CD4-positive, alpha-beta T cell treated with Interferon alpha-2 for 1 hour (primary cell): ENCODE measurements around the gene ZSCAN31.
A peak's percentile ranks its signal among the peaks of the same experiment; 100 is the strongest.
"Not testable (repeated sequence)": the region's sequence is repeated elsewhere in the genome, so short reads cannot be mapped to it uniquely, and the experiment has no call there.

Experiments
- DNase-seq, 2 donors: peaks; one replicate each; pipeline ENCODE4 v3.0.0-alpha.2; 2020 to 2022

Gene ZSCAN31

DNA sequence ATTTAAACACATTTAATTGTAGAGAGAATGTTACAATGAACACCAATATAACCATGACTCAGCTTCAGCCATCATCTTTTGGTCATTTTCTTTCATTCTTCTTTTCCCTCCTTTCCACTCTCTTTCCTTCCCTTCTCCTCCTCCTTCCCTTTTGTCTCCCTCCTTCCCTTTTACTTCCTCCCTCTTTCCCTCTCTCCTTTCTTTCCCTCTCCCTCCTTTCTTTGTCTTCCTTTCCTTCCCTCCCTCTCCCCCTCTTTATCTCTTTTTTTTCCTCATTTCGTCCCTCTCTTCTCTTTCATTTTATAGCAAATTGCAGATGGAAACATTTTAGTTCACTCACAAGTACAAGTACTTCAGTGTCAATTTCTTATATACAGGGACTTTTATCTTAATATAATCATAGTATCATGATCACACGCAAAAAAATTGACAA is 15.6 kb upstream of the ZSCAN31 start:
- no peak for DNase-seq

- no peak for DNase-seq
Observed at GRCh38 chr6:28351087-28351486, 15.1 kb upstream of the ZSCAN31 start.

GRCh38 chr6:28349892-28350737 is 14.2 kb upstream of the ZSCAN31 start, which contains the start of gene ZKSCAN3:
Gene ZKSCAN3, plus strand, starts transcription at chr6:28349947. Its CDS starts 9,640 bp downstream, at chr6:28359587.
- DNase-seq = peak; percentile 81 to 84

- no peak for DNase-seq
Observed at GRCh38 chr6:28349344-28349891, 13.5 kb upstream of the ZSCAN31 start.

DNA sequence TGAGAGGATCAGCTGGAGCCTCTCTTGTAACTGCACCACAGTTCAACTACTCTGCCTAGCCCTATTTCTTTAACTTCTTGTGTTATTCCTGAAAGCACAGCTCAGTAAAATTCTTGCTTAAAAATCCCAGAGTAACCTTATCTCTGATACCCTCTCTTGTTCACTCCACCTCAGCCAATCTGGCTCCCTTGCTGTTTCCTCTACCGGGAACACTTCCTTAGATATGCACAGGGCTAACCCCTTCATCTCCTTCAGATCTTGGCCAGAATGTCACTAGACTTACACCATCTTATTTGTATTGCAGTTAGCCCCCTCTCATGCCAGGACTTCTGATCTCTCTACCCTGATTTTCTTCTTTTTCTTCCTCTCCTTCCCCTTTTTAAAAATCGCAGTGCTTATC is 11.2 kb upstream of the ZSCAN31 start:
- no peak for DNase-seq

DNA sequence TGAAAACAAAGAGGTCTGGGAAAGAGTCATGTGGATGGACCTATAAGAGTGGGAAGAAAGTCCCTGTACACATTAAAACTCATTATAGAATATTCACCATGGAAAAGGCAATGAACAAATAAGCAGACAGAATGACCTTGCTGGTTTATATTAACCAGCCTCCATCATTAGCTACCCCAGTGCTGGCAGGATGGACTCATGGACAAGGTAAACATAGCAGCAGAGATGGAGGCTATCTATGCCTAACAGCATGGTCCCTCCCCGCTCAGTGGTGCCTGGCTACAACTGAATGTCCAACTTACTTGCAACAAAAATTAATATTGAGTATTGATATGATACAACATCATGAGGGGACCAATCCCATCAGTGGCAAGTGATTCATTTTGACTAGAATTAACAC is 9.3 kb upstream of the ZSCAN31 start:
- DNase-seq = no peak

- DNase-seq = no peak
Observed at GRCh38 chr6:28343898-28344677, 8.1 kb upstream of the ZSCAN31 start.

DNA sequence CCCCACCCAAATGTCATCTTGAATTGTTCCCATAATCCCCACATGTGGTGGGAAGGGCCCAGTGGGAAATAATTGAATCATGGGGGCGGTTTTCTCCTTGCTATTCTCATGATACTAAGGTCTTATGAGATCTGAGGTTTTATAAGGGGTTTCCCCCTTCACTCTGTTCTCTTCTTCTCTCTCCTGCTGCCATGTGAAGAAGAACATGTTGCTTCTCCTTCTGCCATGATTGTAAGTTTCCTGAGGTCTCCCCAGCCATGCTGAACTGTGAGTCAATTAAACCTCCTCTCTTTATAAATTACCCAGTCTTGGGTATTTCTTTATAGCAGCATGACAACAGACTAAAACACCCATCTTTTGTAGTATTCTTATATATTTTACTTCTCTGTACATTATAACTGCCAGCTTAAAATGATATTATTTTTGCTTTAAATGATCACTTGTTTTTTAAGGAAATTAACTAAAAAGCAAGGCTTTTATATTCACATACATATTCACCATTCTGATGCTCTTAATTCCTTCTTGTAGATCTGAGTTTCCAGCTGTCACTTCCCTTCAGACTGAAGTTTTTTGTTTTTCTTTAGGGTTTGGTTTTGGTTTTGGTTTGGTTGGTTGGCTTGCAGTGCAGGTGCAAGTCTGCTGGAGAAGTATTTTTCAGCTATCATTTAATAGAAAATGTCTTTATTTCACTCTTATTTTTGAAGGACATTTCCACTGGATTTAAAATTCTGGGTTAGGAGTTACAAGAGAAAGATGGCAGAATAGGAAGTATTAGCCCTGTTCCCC is 4.6 kb upstream of the ZSCAN31 start:
- DNase-seq = no peak

DNA sequence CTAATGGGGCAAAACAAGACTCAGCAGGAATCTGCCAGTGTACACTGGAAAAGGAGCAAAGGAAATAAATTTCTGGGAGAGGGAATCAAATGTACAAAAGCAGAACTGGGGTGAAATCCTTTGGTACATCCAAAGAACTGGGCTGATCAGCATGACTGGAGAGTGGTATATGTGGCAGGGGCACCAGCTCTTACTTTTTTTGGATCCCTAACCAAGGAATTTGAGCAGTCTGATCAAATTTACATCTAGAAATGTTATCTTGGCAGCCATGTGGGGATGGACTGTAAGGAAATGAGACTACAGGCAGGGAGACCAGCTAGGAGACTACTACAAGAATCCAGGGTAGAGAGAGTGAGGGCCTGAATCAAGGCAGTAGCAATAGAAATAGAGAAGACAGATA is 1.2 kb upstream of the ZSCAN31 start:
- no peak for DNase-seq

DNA sequence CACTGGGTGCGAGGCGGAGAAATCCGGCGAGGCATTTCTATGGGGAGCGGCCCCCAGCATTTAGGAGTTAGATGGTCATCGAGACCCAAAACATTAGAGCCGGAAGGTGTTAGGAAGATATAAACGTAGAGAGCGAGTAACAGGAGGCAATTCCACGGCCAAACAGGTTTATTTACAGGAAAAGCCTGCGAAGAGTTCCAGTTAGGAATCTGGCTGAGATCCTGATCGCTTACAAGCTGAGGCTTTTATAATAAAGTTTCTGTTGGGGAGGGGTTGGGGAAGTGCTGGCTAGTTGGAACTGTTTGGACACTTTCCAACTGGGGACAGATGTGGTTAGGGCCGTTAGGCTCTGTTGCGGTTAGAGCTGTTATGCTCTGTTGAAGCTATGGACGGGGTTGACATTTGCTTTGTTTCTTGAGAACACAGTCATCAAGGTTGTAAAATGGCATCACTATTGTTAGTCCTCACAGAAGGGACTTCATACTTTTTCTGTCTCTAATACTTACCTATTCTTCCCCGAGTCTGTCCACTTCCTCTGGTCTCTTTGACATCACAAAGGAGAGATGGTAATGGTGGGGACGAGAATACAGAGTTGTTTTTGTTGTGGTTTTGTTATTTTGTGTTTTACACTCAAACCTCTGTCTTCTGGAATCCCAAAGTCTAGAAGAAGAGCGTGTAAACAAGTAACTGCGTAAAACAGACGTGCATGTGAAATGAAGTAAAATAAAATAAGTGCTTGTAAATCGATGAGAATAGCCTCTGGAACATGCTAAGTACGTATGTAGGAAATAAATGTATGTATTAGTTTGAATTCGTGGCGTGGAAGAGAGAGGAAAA is 554 bp upstream of the ZSCAN31 start:
- DNase-seq = peak; percentile 12 to 57

DNA sequence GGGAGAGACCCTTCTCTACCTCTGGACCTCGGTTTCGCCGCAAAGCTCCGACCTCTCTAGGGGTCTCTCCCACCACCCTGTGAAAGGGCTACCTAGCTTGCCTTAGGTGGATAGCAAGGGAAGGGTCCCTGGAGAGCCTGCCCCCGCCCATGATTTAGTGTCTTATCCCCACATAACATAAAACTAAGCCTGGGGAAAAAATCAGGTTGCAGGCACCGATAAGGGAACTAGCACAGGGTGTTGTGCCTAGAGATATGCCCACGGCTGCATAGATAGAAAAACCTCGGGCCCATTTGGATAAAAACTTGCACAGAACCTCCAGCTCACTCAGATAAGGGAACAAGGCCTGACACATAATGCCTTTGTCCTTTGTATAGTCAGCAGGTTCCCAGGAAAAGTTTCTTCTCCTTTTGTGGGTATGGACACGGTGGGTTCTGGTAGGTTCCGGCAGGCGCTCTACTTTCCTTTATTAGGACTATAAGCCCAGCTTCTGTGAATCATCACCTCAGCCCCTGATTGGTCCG is 846 bp downstream of the ZSCAN31 start:
- DNase-seq = no peak

DNA sequence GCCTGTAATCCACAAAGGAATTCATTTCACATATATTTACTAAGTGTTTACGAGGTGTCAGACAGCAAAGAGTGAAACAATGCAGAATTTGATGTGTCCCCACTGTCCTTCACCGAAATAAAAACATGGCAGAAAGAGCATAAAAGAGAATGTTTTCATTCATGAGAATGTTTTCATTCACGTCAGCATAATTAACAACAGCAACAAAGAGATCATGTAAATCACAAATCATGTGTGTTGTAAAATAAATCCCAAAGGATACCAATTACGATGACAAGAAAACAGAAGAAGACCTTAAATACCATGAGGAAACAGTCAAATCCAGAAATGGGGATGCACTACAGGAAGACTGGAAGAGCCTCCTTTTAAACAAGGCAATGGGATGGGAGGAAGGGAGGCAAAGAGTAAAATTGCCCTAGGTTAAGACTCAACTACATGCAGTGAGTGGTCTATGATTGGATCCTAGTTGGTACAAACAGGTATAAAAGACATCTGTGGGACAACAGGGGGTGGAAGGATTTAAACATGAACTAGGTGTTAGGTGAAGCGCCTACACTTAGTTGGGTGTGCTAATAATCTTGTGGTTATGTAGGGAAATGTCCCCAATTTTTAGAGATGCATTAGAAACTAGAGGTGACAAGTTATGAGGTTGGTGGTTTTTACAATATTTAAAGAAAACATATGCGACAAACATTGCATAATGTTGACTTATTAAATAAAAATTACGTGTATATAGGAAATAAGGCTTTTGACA is 1.5 kb downstream of the ZSCAN31 start:
- peak in 1 of 2 donors; percentile 22 for DNase-seq

DNA sequence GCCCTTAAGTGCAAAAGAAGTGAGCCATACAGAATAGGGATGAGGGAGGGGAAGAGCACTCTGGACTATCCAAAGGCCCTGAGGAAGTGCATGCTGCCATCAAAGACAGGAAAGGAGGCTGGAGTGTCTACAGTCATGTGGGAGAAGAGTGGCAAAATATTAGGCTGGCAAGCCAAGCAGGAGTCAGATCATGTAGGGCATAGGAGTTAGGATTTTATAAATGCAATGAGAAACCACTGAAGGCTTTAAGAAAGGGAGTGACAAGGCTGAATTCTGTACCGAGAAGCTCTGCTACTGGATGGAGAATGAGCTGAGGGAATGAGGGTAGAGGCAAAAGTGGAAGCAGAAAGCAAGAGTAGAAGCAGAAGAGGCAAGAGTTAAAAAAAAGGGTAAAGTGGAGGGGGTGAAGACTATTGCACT is 2.3 kb downstream of the ZSCAN31 start:
- no peak for DNase-seq

GRCh38 chr6:28333047-28333446 is 2.9 kb downstream of the ZSCAN31 start:
- DNase-seq = no peak

DNA sequence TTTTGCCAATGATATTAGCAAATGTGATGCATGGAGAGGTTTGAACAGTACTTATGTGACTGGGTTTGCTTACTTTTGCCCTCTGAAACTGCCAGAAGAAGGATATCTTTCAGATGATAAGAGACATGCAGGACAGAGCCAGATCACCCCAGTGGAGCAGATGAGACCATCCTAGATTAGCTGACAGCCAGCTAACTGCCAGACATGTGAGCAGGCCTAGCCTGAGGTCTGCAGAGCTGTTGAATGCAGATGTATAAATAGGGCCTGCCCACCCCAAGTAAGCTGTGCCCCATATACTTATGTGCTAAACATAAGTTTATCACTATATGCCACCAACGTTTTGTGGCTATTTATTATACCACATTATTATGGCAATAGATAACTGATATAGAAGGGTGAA is 5.9 kb downstream of the ZSCAN31 start:
- DNase-seq = no peak

- DNase-seq = no peak
Observed at GRCh38 chr6:28326371-28326948, 9.5 kb downstream of the ZSCAN31 start.

- DNase-seq = no peak
Observed at GRCh38 chr6:28323813-28324424, 12.0 kb downstream of the ZSCAN31 start.

DNA sequence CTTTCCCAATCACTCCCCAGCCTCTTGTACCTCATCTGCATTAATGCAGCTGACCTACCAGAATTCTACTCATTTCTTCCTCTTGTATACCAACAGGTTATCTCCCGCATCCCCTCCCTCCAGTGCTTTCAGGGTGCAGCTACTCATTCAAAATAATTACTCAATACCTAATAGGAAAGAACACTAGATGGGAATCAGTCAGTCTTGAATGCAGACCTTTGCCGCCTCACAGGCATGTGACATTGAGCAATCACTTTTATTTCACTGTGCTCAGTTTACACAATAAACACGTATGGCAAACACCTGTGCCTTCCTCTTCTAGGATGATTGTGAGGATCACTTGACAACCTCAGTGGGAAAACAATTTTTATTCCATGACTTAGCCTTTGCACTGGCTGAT is 13.3 kb downstream of the ZSCAN31 start:
- no peak for DNase-seq

DNA sequence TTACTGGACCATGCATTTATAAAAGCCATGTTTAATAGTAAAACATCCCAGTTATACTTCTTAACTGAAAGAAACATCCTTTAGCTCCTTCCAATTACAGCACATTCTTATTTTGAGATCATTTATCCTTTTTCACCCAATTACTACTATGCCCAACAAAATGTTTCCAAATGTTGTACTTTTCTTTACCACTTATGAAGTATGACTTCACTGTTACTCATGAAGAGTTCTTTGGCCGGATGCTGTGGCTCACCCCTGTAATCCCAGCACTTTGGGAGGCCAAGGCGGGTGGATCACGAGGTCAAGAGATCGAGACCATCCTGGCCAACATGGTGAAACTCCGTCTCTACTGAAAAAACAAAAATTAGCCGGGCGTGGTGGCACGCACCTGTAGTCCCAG is 18.1 kb downstream of the ZSCAN31 start:
- DNase-seq = not testable (repeated sequence)

DNA sequence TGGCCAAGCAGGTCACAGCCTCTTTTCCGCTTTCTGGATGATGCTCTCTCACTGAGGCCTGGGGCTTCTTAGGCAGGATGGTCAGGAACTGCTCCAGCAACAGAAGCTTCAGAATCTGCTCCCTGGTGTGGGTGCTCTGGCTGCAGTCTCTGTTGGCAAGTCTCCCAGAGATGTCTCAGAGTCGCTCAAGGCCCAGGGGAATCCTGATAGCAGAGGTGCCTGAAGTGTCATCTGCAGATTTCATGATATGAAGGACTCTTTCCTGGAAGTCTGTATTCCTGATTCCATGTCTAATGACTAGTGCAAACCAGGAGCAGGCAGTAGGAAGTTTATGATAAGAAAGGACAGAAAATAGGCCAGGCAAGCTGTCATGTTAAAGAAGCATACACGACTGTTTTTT is 20.3 kb downstream of the ZSCAN31 start:
- no peak for DNase-seq
